Stimulated activated CD4-positive, alpha-beta T cell treated with anti-CD3 and anti-CD28 coated beads, Interleukin-15, amount 100 ng/mL, for 48 hours (primary cell): ENCODE data around the gene BPIFA2.
"Not testable (repeated sequence)": the region's sequence is repeated elsewhere in the genome, so short reads cannot be mapped to it uniquely, and the experiment has no call there.

Experiments
- DNase-seq, 2 donors: peaks; one replicate each; pipeline ENCODE4 v3.0.0-alpha.2; 2020; ENCODE audit warnings: low read depth in 2 of 2

The BPIFA2 gene, protein sequence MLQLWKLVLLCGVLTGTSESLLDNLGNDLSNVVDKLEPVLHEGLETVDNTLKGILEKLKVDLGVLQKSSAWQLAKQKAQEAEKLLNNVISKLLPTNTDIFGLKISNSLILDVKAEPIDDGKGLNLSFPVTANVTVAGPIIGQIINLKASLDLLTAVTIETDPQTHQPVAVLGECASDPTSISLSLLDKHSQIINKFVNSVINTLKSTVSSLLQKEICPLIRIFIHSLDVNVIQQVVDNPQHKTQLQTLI

DNA sequence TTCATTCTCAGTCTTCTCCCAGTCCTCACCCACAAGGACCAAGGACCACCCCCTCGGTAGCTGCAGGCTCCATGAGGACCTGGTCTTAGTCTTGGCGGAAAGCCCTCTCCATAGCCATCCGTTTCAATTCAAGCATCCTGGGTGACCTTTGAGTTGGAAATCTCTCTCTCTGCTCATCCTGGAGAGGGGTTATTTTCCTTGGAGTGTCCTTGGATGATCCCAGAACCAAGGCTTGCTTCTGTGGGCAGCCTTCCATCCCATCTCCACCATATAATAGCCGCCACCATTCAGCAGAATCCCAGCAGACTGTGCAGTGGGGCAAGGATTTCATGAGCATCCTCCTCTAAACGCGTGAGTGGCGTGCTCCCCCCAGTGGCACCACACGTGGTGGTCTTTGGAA is at the start of gene BPIFA2:
TSS of gene BPIFA2 (plus strand) at position 301 of the 400 bp plus-strand sequence. CDS start 987 bp downstream, outside the sequence.
- no peak for DNase-seq

DNA sequence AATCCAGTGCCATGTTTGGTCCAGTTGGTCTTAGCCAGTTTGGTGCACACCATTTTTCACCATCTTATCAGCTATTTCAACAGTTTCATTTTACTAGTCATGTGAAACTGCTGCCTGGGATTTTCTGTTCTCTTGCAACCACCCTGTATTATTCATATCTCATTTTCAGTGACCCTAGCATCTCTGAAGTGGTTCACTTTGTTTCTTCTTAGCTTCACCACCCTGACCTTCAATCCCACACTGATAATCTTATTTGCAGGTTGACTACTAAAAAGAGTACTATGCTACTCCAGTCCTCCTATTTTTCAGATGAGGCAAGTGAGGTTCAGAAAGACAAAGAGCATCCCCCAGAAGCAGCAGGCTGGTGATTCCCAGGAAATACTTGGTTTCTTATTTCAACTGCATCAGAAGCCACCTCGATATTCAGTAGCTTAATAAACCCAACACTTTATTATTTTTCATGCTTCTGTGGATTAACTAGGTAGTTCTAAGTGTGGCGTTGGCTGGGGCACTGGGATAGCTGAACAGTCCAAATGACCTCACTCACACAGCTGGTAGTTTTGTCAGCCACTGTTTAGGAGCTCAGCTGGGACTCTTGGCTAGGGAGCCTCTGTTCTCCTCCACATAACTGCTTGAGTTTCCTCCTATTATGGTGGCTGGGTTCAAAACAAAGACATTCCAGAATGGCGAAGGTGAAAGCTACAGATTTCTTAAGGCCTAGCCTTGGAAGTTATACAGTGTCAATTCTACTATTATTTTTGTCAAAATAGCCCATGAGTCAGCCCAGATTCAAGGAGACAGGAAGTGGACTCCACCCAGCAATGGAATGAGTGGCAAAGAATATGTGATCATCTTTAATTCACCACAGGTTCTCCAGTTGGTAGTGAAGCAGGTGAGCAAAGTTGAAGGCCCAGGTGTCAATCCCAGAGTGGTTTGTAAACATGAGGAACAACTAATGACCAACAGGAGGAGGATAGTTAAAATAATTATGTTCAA is 47.9 kb upstream of the BPIFA2 start:
- no peak for DNase-seq

DNA sequence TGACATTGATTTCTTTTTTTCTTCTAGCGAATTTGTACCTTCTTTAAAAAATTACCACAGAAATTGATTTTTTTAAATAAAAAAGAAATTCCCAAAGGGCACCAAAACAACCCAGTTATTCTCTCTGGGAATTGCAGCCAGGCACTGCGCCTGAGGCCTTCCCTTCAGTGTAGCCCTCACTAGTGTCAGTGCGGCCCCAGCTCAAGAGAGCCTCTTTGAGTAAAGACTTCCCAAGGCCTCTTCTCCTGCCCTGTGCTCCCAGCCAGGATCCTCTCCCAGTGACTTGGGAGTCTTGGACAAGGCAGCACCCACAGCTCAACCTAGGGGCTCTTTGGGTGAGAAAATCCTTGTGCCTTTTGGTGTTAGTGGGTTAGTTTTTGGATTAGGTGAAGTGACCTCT is 47.0 kb upstream of the BPIFA2 start:
- no peak for DNase-seq

DNA sequence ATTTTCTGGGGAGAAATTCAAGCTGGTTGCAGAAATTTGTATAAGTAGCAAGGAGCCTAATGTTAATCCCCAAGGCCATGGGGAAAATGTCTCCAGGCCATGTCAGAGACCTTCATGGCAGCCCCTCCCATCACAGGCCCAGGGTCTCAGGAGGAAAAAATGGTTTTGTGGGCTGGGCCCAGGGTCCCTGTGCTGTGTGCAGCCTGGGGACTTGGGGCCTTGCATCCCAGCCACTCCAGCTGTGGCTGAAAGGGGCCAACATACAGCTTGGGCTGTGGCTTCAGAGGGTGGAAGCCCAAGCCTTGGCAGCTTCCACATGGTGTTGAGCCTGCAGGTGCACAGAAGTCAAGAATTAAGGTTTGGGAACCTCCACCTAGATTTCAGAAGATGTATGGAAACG is 45.7 kb upstream of the BPIFA2 start:
- DNase-seq: not testable (repeated sequence)

DNA sequence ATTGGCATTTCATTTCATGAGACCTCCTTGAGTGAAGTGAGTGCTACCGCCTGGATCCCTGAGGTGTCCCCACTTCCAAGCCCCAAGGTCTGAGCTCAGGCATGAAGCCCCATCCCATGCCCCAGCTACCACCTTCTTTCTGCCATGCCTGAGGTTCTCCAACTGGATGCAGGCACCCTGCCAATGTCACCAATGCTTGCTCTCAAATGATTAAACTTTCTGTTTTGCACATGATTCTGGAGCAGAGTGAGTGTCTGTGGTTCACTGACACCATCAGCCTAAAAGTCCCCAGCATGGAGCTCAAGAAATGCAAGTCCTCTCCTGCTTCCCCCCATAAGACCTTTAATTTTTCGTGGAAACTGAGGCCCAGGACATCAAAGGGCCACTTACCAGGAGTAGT is 43.7 kb upstream of the BPIFA2 start:
- DNase-seq: no peak

DNA sequence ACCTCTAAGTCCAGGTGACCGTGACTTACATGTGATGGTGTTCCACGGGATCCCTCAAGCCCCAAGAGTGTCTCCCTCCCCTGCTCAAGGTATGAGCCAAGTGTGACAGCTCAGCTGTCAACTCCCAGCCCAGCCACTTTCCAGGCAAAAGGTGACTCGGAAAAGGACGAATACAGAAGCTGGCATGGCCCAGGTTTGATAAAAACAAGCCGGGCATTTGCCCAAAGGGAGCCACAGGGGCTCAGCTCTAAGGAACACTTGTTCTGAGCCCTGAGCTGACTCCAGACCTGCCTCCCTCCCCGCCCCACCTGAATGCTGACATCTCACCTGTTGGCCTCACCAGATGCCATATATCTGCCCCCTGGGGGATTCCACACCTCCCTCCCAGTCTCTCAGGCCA is 43.0 kb upstream of the BPIFA2 start:
- DNase-seq: no peak

DNA sequence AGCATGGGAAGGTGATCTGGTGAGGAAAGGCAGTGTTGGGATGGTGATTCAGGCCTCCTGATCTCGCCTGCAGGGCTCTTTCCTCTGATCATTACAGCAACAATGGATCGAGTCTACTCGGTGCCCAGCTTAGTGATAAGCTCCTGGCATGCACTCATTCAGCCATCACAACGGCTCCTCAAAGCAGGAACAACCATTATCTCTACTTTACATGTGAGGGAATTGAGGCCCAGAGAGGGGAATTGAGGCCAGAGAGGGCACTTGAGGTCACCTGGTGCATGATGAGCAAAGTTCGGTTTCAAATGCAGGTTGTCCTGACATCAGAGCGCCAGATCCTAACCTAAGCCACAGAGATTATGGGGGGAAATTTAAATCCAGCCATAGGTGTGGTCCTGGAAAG is 42.0 kb upstream of the BPIFA2 start:
- DNase-seq: no peak

DNA sequence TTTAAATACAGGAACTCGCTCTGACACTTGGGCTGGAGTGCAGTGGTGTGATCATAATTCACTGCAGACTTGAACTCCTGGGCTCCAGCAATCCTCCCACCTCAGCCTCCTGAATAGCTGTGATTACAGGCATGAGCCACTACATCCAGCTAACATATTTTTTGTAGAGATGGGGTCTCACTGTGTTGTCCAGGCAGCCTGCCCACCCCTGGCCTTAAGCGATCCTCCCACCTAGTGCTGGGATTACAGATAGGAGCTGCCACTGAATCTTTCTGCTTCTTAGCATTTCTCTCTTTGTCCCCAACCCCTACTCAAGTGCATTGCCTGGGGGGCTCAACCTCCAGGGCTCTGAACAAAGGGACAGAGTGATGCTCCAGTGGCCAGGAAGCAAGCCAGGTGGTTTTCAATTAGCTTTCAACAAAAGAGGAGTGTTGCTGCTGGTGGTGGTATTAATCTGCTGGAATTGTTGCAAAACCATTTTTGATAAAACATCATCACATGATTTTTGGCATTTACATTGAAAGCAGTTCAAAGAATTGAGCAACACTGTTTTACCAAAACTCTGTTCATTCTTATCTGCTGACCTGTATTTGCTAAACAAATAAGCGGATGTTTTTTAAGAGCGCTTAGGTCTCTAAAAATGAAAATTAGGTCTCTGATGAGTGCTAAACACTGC is 40.4 kb upstream of the BPIFA2 start:
- no peak for DNase-seq

DNA sequence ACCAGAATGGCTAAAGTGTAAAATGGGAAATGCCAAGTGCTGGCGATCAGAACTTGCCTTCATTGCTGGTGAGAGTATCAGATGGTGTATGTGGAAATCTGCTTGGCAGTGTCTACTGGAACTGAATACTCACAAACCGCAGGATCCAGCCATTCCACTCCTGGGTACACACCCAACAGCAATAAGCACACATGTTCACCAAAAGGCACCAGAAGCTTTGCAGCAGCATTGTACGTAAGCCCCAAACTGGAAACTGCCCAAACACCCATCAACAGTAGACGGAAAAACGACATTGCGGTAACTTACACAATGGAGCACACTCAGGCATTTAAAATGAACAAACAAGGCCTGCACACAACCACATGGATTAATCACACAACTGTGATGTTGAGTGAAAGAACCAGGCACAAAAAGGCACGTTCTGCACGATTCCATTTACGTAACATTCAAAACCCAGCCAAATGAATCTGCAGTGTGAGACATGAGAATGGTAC is 37.3 kb upstream of the BPIFA2 start:
- no peak for DNase-seq

DNA sequence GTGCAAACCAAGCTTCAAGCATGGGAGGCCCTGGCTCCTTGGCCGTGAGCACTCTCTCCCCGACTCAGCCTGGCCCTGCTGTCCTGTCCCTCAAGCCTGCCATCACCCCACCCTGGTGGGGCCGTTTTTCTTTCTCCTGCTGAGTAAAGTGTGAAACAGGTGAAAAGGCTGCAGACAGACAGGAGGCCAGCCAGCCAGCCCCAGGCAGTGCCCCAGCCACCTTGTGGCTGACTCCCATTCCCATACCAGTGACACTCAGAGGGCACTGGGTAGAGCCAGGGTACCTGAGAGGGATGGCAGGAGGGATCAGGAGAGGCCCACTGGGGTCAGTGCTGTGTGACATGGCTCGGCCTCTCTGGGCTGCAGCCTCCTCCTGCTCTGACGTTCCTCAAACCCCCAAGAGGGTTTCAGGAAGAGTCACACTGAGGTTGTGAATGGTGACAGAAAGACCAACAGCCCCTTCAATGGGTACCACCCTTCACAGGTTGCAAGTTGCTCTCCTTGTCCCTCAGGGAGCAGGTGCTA is 35.9 kb upstream of the BPIFA2 start:
- DNase-seq: no peak

DNA sequence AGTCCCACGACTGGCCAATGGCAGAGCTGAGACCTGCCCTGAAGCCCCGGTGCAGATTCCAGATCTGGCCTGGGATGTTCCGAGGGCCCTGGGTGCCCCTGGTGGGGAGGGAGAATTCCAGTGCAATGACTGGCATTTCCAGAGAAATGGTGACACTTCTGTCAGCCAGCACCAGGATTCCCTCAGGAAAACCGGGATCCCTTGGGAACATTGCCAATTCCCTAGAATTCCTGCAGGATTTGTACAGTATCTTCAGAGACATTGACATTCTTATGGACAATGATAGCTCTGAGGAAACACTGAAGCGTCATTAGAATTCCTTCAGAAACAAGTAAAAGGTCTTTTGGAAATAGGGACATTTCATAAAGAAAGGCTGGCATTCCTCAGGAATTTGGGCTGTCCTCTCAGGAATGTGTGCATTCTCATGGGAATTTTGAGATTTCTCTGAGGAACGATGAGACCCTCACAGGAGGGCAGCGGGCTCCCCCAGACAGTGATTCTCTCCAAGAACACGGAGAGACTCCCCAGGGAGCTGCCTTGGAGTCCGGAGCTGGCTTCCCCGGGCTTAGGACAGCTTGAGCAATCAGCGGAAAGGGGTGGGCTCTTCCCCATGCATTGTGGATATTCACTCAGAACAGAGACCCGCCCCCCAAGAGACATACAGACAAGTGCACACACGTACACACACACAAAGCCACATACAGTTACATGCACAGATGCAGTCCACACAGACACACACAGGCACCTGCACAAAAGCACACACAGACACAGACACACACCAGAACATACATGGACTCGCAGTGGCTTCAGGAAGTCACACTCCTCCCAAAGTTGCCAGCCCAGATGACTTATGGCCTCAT is 35.2 kb upstream of the BPIFA2 start:
- no peak for DNase-seq

DNA sequence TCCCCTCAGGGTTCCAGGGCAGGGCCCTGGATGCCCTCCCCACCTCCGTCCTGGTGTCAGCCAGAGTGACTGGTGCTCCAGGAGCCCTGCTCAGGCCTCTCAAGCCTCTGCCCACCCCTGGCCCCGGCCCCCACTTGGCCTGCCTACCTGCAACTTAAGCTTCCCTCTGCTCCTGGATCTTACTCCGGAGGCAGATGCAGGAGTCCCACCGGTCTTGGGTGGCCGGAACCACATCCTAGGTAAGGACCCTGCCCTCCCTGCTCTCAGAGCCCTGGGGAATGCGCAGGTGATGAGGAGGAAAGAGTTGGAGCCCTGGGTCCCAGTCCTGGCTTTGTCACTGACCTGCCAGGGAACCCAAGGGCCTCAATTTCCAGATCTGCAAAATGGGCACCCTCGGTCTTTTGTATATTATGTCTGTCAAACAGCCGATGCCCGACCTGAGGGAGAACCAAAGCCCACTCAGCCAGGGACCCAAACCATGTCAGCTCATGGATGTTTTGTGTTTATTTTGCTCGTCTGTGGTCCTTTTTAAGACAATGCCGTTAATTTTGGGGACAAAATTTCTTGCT is 34.5 kb upstream of the BPIFA2 start:
- no peak for DNase-seq

DNA sequence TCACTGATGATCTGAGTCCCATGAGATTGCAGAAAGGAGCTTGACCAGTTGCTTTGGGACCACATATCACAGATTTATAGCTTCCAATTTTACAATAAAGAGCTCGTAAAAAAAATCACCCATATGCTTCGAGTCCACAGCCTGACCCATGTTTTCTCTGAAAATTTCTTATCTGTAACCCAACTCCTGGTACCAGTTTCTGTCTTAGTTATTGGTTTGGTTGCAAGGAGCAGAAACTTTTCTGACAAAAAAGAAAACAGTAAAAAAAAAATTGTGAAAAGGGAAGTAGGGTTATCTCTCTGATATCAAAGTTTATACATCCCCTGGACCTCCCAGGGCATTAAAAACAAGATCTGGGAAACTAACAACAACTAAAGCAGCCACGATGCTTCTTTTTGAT is 30.8 kb upstream of the BPIFA2 start:
- no peak for DNase-seq

DNA sequence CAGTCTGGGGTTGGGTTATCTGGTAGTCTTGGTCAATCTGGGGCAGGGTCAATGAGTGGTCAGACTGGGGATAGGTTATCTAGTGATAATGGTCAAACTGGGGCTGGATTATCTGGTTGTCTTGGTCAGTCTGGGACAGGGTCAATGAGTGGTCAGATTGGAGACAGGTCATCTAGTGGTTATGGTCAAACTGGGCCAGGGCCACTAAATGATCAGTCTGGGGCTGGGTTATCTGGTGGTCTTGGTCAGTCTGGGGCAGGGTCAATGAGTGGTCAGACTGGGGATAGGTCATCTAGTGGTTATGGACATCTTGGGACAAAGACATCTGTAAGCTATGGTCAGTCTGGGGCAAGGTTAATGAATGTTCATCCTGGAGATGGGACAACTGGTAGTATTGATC is 28.5 kb upstream of the BPIFA2 start:
- no peak for DNase-seq

DNA sequence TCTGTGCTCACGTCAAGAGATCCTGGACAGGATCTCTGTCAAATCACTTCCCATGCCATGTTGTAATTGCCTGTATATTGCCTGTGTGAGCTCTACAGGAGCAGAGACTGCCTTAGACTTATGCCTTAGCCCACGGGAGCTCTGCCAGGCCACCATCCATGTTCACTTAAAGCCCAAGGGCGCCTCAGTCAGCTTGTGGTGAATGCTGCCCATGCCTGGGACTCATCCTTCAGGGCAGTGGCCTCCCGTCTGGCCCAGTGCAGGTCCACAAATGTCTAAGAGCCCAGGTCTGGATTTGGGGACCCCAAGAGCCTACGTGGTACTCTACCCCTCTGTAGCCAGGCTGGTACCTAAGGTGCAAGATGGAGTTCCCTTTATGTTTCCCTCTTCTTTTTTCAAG is 22.4 kb upstream of the BPIFA2 start:
- no peak for DNase-seq

DNA sequence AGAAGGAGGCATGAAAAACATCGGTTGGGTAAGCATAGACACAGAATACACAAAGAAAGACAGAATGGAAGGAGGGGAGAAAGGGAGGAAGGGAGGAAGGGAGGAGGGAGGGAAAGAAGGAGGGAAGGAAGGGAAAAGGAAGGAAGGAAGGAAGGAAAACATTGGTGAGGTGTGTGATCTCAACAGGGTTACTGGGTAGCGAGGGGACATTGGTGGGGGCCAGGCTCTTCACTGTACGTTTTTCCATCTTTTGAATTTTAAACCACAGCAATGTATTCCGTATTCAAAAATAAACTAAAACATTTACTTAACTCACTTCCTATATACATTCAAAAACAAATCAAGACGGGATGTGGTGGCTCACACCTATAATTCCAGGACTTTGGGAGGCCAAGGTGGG is 20.7 kb upstream of the BPIFA2 start:
- no peak for DNase-seq

DNA sequence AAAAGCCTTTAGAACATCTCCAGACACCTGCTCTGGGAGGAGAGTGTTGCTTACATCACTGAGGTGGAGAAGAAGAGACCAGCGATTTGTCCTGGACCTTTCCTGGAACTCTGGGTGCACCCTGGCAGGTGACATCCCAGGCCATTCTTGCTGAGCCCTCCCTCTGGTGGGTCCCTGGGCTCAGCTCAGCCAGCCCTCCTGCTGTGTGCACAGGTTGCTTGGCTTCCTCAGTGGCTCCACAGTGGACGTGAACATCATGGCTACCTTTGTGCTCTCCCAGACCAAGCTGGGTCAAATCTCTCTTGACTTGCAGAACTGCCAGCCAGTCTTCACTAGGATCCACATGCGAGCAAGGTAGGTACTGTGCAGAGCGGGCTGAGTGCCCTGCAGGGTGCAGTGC is 19.9 kb upstream of the BPIFA2 start:
- DNase-seq: no peak

DNA sequence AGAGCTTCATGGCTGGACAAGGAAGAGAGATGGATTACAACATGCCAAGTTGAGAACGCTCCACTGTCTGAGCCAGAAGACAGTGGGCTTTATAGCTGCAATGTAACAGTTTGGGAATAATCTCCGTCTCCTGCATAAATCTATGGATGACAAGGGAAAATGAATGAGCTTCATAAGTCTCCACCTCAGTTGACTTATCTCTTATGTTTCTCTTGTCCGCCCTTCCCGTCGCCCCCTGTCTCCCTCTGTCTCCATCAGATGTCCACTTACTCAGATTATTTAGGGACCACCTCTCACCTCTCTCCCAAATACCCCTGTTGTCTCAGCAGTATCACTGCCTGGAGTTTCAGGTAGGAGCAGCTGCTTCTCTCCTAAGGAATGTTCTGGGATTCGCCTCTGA is 13.7 kb upstream of the BPIFA2 start:
- DNase-seq: no peak

DNA sequence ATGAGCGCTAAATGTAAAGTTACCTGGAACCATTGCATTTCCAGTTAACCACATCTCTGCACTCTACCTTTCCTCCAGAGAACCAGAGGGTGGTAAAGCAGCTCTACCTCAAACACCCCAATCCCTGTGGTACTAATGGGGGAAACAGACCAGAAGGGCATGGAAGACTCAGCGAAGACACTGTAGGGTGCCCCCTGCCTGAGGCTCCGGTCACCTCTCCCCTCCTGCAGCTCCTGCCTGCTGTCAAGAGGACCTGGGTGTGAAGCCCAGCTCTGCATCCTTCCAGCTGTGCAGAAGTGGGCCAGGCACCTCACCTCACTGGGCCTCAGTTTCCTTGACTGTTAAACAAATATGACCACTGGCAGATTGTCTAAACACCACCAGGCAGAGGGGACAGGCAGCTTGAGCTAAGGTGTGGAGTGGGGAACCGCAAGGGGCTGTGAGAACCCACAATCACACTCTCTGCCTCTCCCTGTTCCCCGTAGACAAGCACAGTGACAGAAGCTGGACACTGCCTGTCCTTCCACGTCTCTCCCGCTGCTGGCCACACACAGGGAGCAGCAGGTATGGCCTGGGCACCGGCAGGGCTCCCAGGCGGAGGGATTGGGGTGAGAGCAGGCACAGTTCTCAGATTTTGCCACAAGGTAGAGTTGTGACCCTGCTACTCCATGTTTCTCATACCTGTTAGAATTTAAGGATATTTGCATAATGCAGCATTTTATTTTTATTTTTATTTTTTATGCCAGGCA is 9.1 kb upstream of the BPIFA2 start:
- no peak for DNase-seq

DNA sequence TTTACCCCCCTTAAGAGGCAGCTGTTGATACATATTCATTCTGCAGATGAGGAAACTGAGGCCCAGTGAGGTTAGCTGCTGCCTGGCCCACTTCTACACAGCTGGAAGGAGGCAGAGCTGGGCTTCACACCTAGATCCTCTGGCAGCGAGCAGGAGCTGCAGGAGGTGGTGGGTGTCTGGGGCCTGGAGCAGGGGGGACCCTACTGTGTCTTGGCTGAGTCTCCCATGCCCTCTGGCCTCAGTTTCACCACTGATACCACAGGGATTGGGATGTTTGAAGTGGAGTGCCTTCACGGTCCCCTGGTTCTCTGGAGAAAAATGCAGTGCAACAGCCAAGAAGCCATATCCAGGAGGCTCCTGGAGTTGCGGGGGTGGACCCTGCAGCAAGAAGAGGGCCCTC is 8.2 kb upstream of the BPIFA2 start:
- no peak for DNase-seq
